NCI-H345 treated with DMSO at 0.1 percent for 48 hours (cell line): ENCODE results near the gene SLC7A1.

Source experiments
- DNase-seq: peaks from one replicate; lab custom pipeline; 2025; ENCODE audit not compliant: unreplicated experiment; lab: John Stamatoyannopoulos, UW

The SLC7A1 gene

GRCh38 chr13:29532821-29533220 lies 62.7 kb downstream of the SLC7A1 start:
- DNase-seq = no peak

DNA sequence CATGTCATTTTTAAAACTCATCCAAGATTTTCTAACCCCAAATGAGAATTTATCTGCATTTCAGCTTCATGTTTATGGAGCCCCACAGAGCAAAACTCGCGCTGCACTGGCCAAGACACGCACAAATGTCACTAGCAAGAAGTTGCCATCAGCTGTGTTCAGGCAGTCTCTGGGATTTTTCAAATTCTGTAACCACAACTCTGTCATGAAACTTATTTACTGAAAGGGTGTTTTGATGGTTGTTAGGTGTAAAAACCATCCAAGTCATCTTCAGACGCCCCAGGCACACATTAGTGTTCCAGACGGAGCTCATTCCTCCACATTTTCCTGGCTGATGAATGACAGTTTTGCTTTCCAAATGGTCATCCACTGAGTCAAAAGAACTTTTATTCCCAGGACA lies 63.4 kb downstream of the SLC7A1 start:
- DNase-seq = no peak

- no peak for DNase-seq
Measured at GRCh38 chr13:29530901-29531300, 64.6 kb downstream of the SLC7A1 start.

DNA sequence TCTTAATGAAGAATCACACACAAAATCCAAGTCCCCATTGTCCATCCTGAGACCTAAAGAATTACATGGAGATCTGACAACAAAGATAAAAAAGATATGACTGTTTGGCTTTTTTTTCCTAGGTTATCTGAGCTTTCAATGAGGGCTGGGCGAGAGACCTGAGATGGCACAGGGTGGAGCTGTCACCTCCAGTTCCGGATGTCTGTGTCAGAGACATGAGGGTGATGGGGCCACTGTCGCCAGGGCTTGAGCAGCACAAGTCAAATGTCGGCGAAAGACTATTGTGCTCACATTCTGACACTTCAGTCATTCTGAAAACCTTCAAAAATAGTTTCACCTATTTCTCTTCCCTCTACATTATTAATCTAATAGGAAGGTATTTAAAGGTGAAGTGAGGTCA lies 65.7 kb downstream of the SLC7A1 start:
- no peak for DNase-seq

- no peak for DNase-seq
Measured at GRCh38 chr13:29527916-29528315, 67.6 kb downstream of the SLC7A1 start.

DNA sequence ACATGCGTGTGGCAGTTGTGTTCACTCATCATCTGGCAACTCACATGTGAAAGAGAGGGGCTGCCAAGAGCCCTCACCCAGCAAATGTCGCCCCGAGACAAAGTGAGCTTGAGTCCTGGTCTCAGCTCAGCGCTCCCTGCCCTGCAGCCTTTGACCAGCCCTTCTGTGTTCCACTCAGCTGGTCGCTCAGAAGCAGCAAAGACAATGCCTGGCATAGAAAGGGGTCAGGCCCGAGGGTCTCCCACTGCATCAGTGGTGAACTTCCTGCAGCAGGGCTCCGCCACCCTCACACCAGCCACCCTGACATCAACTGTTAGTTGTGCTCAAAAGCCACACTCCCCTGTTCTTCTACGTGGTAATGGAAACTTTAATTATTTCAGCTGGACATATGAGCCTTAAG lies 68.0 kb downstream of the SLC7A1 start:
- DNase-seq = no peak

- no peak for DNase-seq
Measured at GRCh38 chr13:29526741-29527140, 68.7 kb downstream of the SLC7A1 start.

DNA sequence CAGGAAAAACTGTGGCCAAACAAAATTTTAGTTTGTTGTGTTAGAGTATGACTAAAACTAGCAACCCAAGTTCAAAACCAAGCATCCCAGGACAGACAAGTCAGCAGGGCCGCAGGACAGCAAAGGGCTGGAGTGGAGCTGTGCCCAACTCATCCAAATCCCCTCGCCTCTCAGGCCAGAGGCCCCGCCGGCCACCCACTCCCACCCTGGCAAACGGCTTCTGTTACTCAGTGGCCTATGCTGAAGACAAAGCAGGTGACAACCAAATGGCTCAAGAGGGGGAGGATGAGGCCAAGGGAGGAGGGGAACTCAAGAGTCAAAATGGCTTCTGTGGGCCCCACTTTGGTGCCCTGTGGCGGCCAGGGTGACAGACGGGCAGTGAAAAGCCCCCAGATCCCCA lies 69.7 kb downstream of the SLC7A1 start:
- DNase-seq = no peak

- no peak for DNase-seq
Measured at GRCh38 chr13:29524641-29525040, 70.8 kb downstream of the SLC7A1 start.

DNA sequence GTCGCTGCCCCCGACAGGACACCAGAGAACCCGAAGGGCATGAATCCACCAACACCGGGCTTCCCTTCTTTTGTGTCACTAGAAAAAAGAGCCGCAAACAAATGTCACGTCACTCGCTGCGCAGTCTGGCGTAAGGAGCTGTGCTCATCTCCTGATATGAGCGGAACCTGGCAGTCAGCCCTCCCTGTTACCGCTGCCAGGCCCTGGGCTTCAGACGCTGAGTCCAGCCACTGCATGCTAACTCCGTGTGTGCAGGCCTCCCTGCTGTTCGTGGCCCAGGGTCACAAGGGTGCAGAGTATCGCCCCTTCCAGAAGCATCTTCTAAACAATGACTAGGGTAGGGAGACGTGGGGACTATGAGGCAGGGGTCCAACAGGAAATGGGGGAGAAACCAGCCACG lies 71.3 kb downstream of the SLC7A1 start:
- DNase-seq = no peak

DNA sequence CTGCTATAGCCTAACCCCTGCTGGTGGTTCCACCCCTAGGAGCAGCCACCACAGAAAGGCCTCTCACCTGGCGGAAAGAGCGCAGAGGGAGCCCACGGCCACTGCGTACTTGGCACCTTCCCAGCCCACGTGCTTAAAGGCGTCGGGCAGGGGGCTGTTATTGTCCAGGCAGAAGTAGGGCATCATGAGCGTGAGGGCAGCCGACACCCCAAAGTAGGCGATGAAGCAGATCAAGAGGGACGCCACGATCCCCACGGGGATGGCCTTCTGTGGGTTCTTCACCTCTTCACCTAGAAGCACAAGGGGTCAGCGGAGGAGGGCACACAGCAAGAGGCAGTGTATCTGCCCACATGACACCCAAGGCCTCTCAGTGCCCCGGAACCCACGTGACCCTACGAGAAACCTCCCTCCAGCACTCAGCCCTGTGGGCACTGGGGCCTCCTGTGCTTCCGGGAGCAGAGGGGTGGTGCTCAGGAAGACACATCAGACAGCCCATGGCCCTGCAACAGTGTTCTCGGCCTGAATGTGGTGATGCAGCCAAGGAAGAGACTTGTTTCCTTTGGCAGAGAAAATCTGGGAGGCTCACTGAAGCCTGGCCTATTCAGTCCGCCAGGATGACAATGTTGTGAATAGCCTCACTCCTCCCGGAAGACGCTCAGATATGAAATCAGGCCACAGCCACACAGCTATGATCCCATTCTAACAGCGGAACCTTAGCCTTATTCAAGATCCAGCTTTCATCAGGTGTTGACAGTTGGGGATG lies 72.1 kb downstream of the SLC7A1 start:
- no peak for DNase-seq

DNA sequence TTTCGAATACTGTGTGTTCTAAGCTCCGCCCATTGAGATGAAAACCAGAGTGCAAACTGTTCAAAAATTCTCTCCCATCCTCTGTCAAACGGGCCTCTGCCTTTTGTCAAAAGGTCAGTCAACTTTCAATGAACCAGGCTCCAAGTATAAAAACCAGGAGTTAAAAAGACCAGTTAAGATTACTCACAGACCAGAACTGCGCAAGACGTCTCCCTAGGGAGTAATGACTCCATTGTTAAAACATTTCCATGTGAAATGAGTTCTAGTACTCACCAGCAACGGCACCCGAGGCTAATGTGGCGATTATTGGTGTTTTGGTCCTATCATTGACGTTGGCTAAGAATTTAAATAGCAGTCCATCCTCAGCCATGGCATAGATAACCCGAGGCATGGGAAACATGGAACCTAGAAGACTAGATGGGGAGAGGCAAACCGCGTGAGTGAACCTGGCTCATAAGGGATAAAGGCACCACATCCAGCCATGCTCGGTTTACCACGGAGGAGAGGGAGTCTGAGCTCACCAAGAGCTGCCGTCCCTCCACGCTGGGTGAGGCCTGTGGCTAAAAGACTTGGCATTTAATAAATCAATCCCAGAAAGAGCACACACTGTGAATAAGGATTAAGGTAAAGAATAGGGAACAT lies 73.3 kb downstream of the SLC7A1 start:
- no peak for DNase-seq

DNA sequence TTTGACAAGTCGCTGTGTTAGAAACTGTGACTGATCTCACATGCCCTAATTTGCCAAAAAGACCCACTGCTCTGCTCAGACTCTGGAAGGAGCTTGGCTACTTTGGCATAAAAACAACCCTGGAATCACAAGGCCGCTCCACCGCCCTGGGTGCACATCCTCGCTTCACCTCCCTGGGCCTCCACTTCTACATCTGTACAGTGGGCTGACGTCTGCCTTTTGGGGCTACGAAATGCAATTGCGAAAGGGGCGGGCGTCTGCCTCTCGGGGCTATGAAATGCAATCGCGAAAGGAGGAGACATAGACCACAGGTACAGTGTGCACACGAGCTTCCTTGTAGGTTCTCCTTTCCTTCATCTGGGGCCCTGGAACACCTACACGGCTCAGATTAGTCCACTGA lies 74.2 kb downstream of the SLC7A1 start:
- DNase-seq = no peak

GRCh38 chr13:29520671-29521070 lies 74.8 kb downstream of the SLC7A1 start:
- no peak for DNase-seq

DNA sequence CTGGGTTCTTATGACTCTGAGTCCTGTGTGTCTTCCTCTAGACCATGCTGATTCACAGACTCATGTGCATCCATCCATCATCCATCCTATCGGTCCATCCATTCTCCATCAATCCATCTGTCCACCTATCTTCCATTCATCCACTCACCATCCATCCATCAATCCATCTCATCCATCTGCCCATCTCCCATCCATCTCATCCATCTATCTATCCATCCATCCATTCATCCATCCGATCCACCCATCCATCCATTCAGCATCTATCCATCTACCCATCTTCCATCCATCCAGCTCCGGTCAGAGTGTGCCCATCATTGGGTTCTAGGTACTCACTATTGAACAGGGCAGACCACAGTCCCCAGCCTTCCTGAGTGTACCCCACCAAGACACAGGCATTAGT lies 75.6 kb downstream of the SLC7A1 start:
- no peak for DNase-seq

GRCh38 chr13:29516880-29517279 lies 78.6 kb downstream of the SLC7A1 start:
- DNase-seq = no peak

- DNase-seq = no peak
Measured at GRCh38 chr13:29516012-29516411, 79.5 kb downstream of the SLC7A1 start.

DNA sequence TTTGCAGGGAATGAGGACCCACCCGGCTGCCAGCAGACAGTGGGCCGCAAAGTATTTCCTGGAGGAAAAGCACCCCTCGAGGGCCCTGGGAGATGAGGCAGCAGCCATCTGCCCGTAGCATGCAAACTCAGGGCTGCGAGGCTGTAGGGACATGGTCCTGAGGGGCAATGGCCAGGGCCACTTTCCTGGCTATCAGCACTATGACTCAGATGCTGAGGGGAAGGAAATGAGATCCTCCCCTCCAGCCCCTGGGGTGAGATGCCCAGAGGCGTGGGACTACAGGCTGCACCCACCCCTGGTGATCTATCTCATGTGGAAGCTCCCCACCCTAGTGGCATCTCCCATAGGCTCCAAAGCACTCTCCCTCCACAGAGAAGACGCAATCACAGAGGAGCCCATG lies 80.1 kb downstream of the SLC7A1 start:
- DNase-seq = no peak

DNA sequence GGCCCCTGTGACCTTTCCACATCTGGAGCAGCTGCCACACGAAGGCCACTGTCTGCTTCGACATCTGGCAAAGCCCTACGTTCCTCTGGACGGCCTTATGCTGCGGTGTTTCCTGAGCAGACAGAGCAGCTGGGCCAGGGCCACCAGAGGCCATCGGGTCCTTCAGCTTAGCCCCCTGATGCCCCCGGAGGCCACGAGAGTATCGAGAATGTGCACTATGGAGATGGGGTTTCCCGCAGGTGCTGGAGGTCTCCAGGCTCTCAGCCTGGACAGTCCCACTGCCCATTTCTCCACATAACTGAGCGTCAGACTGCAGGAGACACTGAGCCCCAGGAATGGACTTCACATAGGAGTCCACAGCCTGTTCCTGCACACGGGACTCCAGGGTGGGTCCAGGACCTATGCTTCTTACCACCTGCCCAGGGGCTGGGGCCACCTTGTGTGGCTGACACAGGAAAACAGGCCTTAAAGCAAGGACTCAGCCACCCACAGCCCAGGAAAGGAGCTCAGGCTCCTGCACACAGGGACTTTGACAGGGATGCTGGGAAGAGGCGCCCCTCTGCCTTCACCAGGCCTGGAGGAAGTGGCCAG lies 80.7 kb downstream of the SLC7A1 start:
- no peak for DNase-seq

- DNase-seq = no peak
Measured at GRCh38 chr13:29513981-29514719, 81.3 kb downstream of the SLC7A1 start.

DNA sequence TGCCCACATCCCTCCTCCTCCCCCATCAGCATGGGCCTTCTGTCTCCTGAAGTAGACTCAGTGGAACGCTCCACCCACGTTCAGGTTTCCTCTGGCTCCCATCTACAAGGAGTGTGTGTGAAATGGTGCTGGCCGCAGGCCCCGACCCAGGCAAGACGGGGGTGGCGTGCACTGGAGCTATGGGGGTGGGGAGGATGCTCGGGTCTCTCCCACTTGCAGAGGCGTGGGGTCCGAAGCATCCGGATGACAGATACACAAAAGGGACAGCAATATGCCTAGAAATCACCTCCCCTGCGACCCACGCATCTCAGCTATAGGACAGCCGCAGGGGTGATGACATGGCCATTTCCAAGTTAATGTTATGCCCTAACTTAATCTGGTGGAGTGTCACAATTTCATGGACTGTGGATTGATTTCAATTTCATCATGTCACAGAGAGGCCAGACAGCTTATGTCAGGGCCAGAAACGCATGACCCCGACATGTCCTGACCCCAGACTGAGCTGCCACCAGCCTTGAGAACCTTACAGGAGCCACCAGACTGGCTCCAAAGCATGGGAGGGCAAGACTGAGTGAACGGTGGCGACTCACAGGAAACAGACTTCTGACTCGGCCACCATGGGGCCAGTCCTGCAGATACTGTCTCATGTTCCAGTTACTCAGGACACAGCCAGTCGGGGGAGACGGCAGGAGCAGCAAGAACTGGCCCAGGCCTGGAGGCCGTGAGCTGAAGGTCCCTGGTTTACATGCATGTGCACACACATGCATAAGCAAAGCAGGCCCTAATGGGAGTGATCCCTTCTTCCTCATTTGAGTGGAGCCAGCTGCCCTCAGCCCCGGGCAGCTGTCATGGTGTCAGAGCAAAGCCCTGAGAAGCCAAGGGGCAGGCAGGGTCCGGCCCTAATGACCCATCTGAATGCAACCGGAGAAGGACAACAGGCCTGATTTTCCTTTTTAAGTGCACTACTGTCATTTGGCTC lies 82.2 kb downstream of the SLC7A1 start:
- DNase-seq = no peak
